BJ (cell line): Measurements from ENCODE around the gene BCAR1. TPM values are rescaled to one million over a fixed set of nuclear protein-coding genes. Genes with fewer than 3 reads are reported as not detected.
"Not testable (repeated sequence)": the region's sequence is repeated elsewhere in the genome, so short reads cannot be mapped to it uniquely, and the experiment has no call there.

Source experiments
- CTCF ChIA-PET: fragments of 350-600 bp; formaldehyde crosslinking; extraction: SDS; loops from one replicate; lab custom pipeline; 2021; ENCODE audit warnings: antibody characterized with exemption, inconsistent platforms; lab: Yijun Ruan, JAX
- POLR2A ChIA-PET: fragments of 300-600 bp; sonication (Branson Sonifier 250); formaldehyde crosslinking; extraction: SDS; loops from one replicate; lab custom pipeline; 2021; ENCODE audit warnings: antibody characterized with exemption; lab: Charles Lee
- DNase-seq: peaks from one replicate; pipeline ENCODE4 v3.0.0-alpha.2; 2011; ENCODE audit warnings: low read depth
- H3K27me3 ChIP-seq: 2 replicates; pipeline ENCODE4 v1.6.0; 2011; ENCODE audit warnings: low read length; ENCODE audit not compliant: control insufficient read depth, insufficient read depth
- H3K36me3 ChIP-seq: 2 replicates; pipeline ENCODE4 v1.5.1; 2011; ENCODE audit warnings: low read length; ENCODE audit not compliant: control insufficient read depth, insufficient read depth
- H3K4me3 ChIP-seq: 2 replicates; pipeline ENCODE4 v1.5.1; 2011; ENCODE audit warnings: low read depth, mild to moderate bottlenecking, control low read depth, low read length
- CTCF ChIP-seq: IDR thresholded peaks from 2 replicates; pipeline ENCODE4 v1.5.1; 2011; ENCODE audit warnings: low read depth, mild to moderate bottlenecking, control low read depth, inconsistent platforms, low read length, moderate library complexity; ENCODE audit not compliant: insufficient read depth
- polyA plus RNA-seq: library from polyadenylated mRNA; depleted of rRNA; stranded (reverse); fragments of >200 nt; gene quantifications from 2 replicates; pipeline ENCODE4 v1.2.3, GENCODE V29; 2011

BCAR1 gene
- polyA plus RNA-seq, 1 experiment: 57.3 TPM

GRCh38 chr16:75287708-75288107, 36.3 kb upstream of the BCAR1 start:
- no peak for TF ChIP-seq CTCF
- POLR2A ChIA-PET: no interaction called here
- DNase-seq: no peak
- Histone ChIP-seq H3K4me3 (no peak overlapping the region), H3K36me3 (peaks cover 3% of the 10 kb centered on the region), H3K27me3 (no peaks in the 10 kb centered on the region)
- CTCF ChIA-PET: no interaction called here

- no peaks in the 10 kb centered on the region for H3K27me3 ChIP-seq
- H3K36me3 ChIP-seq: peaks cover under 1% of the 10 kb centered on the region
- DNase-seq: no peak
- ChIA-PET POLR2A (interaction anchor here (0.7 kb wide), 1 partner anchor 110 kb away, joined by 22 read pairs; no protein-coding TSS in a partner anchor), CTCF (interaction anchor here (0.6 kb wide), 1 partner anchor 35 kb away, joined by 3 read pairs; no protein-coding TSS in a partner anchor)
- TF ChIP-seq CTCF: no peak
- no peak overlapping the region for H3K4me3 ChIP-seq
Observed at GRCh38 chr16:75286389-75286788, 35.0 kb upstream of the BCAR1 start.

DNA sequence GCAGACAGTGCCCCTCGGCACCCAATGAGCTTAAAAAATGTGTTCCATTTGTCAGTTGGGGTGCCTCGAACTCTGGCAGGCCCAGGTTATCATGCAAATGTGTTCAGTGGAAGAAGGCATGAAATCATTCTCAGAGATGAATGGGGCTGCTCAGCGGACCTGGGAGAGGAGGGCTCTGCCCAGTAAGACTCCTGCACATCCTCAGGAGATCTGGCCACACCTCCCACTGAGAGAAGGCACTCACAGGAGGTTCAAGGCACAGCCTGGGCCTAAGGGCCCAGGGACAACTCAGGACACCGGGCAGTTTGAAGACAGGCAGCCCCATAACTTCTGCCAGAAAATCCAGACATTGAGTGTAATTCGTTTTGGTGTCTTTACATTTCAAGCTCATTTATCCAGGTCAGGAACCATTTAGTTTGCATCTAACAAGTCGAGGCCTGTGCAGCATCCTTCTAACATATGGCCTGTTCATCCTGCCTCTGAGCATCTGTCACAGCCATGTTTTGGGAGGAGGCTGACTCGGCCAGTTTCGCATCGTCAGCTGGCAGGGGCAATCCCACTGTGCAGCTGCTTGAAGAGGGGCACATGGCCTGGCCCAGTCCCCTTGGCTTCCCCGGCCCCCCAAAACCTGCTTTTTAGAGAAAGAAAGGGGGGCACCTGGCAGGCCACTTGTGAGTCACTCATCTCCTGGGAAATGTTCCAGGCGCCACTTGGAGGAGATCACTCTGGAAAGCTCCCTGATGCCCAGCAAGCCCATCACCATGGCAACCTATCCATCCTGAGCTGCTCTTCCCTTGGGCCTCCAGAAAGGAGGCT, 31.2 kb upstream of the BCAR1 start:
- TF ChIP-seq CTCF: no peak
- H3K27me3 ChIP-seq: no peaks in the 10 kb centered on the region
- no peak overlapping the region for H3K4me3 ChIP-seq
- H3K36me3 ChIP-seq: no peaks in the 10 kb centered on the region; the same call in 1 of the 2 replicates
- ChIA-PET CTCF (interaction anchor here (1.0 to 2.1 kb wide), 2 partner anchors 10 kb away, joined by 3 to 5 read pairs; no protein-coding TSS in a partner anchor), POLR2A (no interaction called here)
- DNase-seq: no peak

- Histone ChIP-seq H3K27me3 (no peaks in the 10 kb centered on the region), H3K4me3 (no peak overlapping the region), H3K36me3 (no peaks in the 10 kb centered on the region; the same call in 1 of the 2 replicates)
- TF ChIP-seq CTCF: no peak
- DNase-seq: no peak
- ChIA-PET POLR2A (no interaction called here), CTCF (no interaction called here)
Observed at GRCh38 chr16:75281826-75282225, 30.4 kb upstream of the BCAR1 start.

DNA sequence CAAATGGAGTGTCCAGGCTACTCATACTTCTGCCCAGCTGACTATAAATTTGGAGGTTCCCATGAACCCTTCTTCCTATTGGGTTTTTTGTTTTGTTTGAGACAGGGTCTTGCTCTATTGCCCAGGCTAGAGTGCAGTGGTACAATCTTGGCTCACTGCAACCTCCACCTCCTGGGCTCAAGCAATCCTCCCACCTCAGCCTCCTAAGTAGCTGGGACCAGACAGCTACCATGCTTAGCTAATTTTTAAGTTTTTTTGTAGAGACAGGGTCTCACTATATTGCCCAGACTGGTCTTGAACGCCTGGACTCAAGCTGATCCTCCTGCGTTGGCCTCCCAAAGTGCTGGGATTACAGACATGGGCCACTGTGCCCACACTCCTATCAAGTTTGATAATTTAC, 29.6 kb upstream of the BCAR1 start:
- POLR2A ChIA-PET, H3K4me3 ChIP-seq, CTCF ChIA-PET, DNase-seq, H3K27me3 ChIP-seq, H3K36me3 ChIP-seq: not testable (repeated sequence)
